Panc1 (cell line): ENCODE data around the gene CDAN1.

ENCODE experiments used
- SIN3A ChIP-seq: IDR thresholded peaks from 2 replicates; pipeline ENCODE4 v1.6.1; 2012; ENCODE audit warnings: low read depth, mild to moderate bottlenecking, low read length, moderate library complexity, borderline replicate concordance; ENCODE audit not compliant: insufficient read depth
- TCF7L2 ChIP-seq: IDR thresholded peaks from 2 replicates; pipeline ENCODE4 v1.6.1; 2011; ENCODE audit warnings: mild to moderate bottlenecking, low read depth, low read length, inconsistent platforms
- TF ChIP-seq, protein P1 (sequence below): fragments of 450-650 bp; IDR thresholded peaks from 2 replicates; pipeline ENCODE4 v1.5.1; 2017; ENCODE audit warnings: mild to moderate bottlenecking
- TF ChIP-seq, protein P2 (sequence below), 2 experiments: IDR thresholded peaks; 2 replicates each; pipeline ENCODE4 v1.6.1; 2011 to 2012; ENCODE audit warnings: low read depth in 2 of 2, control low read depth in 1 of 2, low read length in 1 of 2, mild to moderate bottlenecking in 1 of 2, moderate library complexity in 1 of 2; ENCODE audit not compliant: insufficient read depth in 1 of 2

DNA sequence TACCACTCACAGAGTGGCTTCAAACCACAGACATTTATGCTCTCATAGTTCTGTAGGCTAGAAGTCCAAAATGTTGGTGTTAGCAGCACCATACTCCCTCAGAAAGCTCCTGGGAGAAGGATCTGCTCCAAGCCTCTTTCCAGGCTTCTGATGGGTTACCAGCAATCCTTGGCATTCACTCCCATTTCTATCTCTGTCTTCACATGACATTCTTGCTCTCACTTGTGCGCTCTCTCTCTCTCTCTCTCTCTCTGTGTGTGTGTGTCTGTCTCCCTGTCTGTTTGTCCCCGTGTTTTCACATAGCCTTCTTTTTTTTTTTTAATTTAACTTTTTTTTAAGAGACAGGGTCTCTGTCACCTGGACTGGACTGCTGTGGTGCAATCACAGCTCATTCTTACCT lies 26.3 kb downstream of the CDAN1 start:
- no peak for TF ChIP-seq SIN3A
- TF ChIP-seq, protein P1, sequence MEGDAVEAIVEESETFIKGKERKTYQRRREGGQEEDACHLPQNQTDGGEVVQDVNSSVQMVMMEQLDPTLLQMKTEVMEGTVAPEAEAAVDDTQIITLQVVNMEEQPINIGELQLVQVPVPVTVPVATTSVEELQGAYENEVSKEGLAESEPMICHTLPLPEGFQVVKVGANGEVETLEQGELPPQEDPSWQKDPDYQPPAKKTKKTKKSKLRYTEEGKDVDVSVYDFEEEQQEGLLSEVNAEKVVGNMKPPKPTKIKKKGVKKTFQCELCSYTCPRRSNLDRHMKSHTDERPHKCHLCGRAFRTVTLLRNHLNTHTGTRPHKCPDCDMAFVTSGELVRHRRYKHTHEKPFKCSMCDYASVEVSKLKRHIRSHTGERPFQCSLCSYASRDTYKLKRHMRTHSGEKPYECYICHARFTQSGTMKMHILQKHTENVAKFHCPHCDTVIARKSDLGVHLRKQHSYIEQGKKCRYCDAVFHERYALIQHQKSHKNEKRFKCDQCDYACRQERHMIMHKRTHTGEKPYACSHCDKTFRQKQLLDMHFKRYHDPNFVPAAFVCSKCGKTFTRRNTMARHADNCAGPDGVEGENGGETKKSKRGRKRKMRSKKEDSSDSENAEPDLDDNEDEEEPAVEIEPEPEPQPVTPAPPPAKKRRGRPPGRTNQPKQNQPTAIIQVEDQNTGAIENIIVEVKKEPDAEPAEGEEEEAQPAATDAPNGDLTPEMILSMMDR, result no peak
- no peak for TF ChIP-seq TCF7L2
- TF ChIP-seq, protein P2, sequence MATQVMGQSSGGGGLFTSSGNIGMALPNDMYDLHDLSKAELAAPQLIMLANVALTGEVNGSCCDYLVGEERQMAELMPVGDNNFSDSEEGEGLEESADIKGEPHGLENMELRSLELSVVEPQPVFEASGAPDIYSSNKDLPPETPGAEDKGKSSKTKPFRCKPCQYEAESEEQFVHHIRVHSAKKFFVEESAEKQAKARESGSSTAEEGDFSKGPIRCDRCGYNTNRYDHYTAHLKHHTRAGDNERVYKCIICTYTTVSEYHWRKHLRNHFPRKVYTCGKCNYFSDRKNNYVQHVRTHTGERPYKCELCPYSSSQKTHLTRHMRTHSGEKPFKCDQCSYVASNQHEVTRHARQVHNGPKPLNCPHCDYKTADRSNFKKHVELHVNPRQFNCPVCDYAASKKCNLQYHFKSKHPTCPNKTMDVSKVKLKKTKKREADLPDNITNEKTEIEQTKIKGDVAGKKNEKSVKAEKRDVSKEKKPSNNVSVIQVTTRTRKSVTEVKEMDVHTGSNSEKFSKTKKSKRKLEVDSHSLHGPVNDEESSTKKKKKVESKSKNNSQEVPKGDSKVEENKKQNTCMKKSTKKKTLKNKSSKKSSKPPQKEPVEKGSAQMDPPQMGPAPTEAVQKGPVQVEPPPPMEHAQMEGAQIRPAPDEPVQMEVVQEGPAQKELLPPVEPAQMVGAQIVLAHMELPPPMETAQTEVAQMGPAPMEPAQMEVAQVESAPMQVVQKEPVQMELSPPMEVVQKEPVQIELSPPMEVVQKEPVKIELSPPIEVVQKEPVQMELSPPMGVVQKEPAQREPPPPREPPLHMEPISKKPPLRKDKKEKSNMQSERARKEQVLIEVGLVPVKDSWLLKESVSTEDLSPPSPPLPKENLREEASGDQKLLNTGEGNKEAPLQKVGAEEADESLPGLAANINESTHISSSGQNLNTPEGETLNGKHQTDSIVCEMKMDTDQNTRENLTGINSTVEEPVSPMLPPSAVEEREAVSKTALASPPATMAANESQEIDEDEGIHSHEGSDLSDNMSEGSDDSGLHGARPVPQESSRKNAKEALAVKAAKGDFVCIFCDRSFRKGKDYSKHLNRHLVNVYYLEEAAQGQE (IDR thresholded peaks at IDR 0.05; ENCODE audit: insufficient read depth in 1 of 2, low read depth in 2 of 2, low read length in 1 of 2), result no peak
